Caco-2 (cell line): Measurements from ENCODE around the gene CD300LB. TPM values are rescaled to one million over a fixed set of nuclear protein-coding genes. Genes with fewer than 3 reads are reported as not detected.

ENCODE experiments used
- BruUV-seq: library from RNA; stranded (reverse); fragments of 400-500 nt; replicated peaks from 2 replicates; lab custom pipeline; 2021; lab: Mats Ljungman, UMichigan
- CTCF ChIA-PET: fragments of 300-600 bp; sonication (Branson Sonifier 250); formaldehyde crosslinking; loops from one replicate; lab custom pipeline; 2022; ENCODE audit warnings: antibody characterized with exemption; lab: Charles Lee
- POLR2A ChIA-PET: fragments of 300-600 bp; sonication (Branson Sonifier 250); formaldehyde crosslinking; loops from one replicate; lab custom pipeline; 2022; ENCODE audit warnings: antibody characterized with exemption; lab: Charles Lee
- DNase-seq, 2 experiments: peaks; one replicate each; pipeline versions ENCODE4 v3.0.0 to v3.0.0-alpha.2; 2020 to 2022
- H3K27me3 ChIP-seq: replicated peaks from 2 replicates; pipeline ENCODE4 v1.6.0; 2011; ENCODE audit warnings: low read length; ENCODE audit not compliant: control insufficient read depth, insufficient read depth
- H3K36me3 ChIP-seq: 2 replicates; pipeline ENCODE4 v1.5.1; 2011; ENCODE audit warnings: low read length; ENCODE audit not compliant: control insufficient read depth, insufficient read depth
- H3K4me1 ChIP-seq: fragments of 250-450 bp; sonication (Bioruptor Pico); 2 replicates; pipeline ENCODE4 v1.5.1; 2020; ENCODE audit warnings: mild to moderate bottlenecking
- H3K4me3 ChIP-seq: 2 replicates; pipeline ENCODE4 v1.5.1; 2011; ENCODE audit warnings: low read depth, mild to moderate bottlenecking, control low read depth, low read length
- H3K9me3 ChIP-seq: fragments of 250-450 bp; sonication (Bioruptor Pico); 2 replicates; pipeline ENCODE4 v1.5.1; 2020; ENCODE audit warnings: mild to moderate bottlenecking, moderate library complexity
- H3K27ac Mint-ChIP-seq: one replicate; pipeline ENCODE4 v1.8.0; 2022; ENCODE audit warnings: mixed read lengths; ENCODE audit not compliant: unreplicated experiment
- H3K27me3 Mint-ChIP-seq: one replicate; pipeline ENCODE4 v1.8.0; 2022; ENCODE audit warnings: mixed read lengths; ENCODE audit not compliant: insufficient read depth, unreplicated experiment
- H3K36me3 Mint-ChIP-seq: one replicate; pipeline ENCODE4 v1.8.0; 2022; ENCODE audit warnings: mild to moderate bottlenecking, mixed read lengths; ENCODE audit not compliant: insufficient read depth, unreplicated experiment
- H3K4me1 Mint-ChIP-seq: one replicate; pipeline ENCODE4 v1.8.0; 2022; ENCODE audit warnings: low read depth, mixed read lengths; ENCODE audit not compliant: unreplicated experiment
- H3K4me3 Mint-ChIP-seq: one replicate; pipeline ENCODE4 v1.8.0; 2022; ENCODE audit warnings: mild to moderate bottlenecking, moderate library complexity, mixed read lengths; ENCODE audit not compliant: unreplicated experiment
- H3K9me3 Mint-ChIP-seq: one replicate; pipeline ENCODE4 v1.8.0; 2022; ENCODE audit warnings: mixed read lengths; ENCODE audit not compliant: unreplicated experiment
- CTCF ChIP-seq, 2 experiments: fragments of 200-600 bp in 1 of 2; IDR thresholded peaks; 1 replicate in 1 of 2; 2 replicates in 1 of 2; pipeline versions ENCODE4 v1.5.1 to v1.8.0; 2011 to 2022; ENCODE audit warnings: antibody characterized with exemption in 1 of 2, control low read depth in 1 of 2, inconsistent platforms in 1 of 2, low read depth in 1 of 2, low read length in 1 of 2, mild to moderate bottlenecking in 1 of 2, moderate library complexity in 1 of 2; ENCODE audit not compliant: insufficient read depth in 1 of 2, severe bottlenecking in 1 of 2, unreplicated experiment in 1 of 2
- intact Hi-C: fragments of 100-400 bp; cut with micrococcal nuclease; formaldehyde crosslinking; loops from one replicate; pipeline ENCODE4 v1.10.0; 2022; ENCODE audit not compliant: unreplicated experiment
- total RNA-seq: library from RNA; stranded (reverse); gene quantifications from 2 replicates; pipeline ENCODE4 v1.2.3, GENCODE V29; 2022

The CD300LB gene
- total RNA-seq, 1 experiment from 2014 or later: not detected

- no TSS peak for BruUV-seq
- no peaks in the 10 kb centered on the region for H3K4me1 Mint-ChIP-seq
- H3K4me1 ChIP-seq: no peaks in the 10 kb centered on the region
- no peak overlapping the region for H3K27ac Mint-ChIP-seq
- TF ChIP-seq CTCF (IDR thresholded peaks at IDR 0.05; ENCODE audit: insufficient read depth in 1 of 2, low read depth in 1 of 2, low read length in 1 of 2, severe bottlenecking in 1 of 2, unreplicated experiment in 1 of 2): no peak
- no peaks in the 10 kb centered on the region for H3K9me3 Mint-ChIP-seq
- intact Hi-C loops: no loop called here
- H3K27me3 ChIP-seq: no peaks in the 10 kb centered on the region
- H3K9me3 ChIP-seq: no peaks in the 10 kb centered on the region
- CTCF ChIA-PET: no interaction called here
- peaks cover 24% of the 10 kb centered on the region for H3K27me3 Mint-ChIP-seq
- no peak overlapping the region for H3K4me3 Mint-ChIP-seq
- H3K4me3 ChIP-seq: no peak overlapping the region
- POLR2A ChIA-PET: no interaction called here
- no peaks in the 10 kb centered on the region for H3K36me3 ChIP-seq
- DNase-seq: no peak
- H3K36me3 Mint-ChIP-seq: peaks cover 4% of the 10 kb centered on the region
Observed at GRCh38 chr17:74554909-74555308, 23.6 kb upstream of the CD300LB start.

GRCh38 chr17:74552037-74552436 lies 20.8 kb upstream of the CD300LB start:
- Mint-ChIP-seq H3K4me3 (no peak overlapping the region), H3K27ac (no peak overlapping the region), H3K4me1 (no peaks in the 10 kb centered on the region), H3K9me3 (no peaks in the 10 kb centered on the region), H3K27me3 (peaks cover 25% of the 10 kb centered on the region), H3K36me3 (peaks cover 4% of the 10 kb centered on the region)
- DNase-seq: no peak
- POLR2A ChIA-PET: no interaction called here
- CTCF ChIA-PET: interaction anchor here (0.6 to 1.0 kb wide), 2 partner anchors 14 to 122 kb away, joined by 4 to 5 read pairs; no protein-coding TSS in a partner anchor
- BruUV-seq: no TSS peak
- TF ChIP-seq CTCF (IDR thresholded peaks at IDR 0.05; ENCODE audit: insufficient read depth in 1 of 2, low read depth in 1 of 2, low read length in 1 of 2, severe bottlenecking in 1 of 2, unreplicated experiment in 1 of 2): no peak
- intact Hi-C loops: no loop called here
- Histone ChIP-seq H3K4me1 (no peaks in the 10 kb centered on the region), H3K36me3 (no peaks in the 10 kb centered on the region), H3K27me3 (no peaks in the 10 kb centered on the region), H3K4me3 (no peak overlapping the region), H3K9me3 (no peaks in the 10 kb centered on the region)

- H3K4me3 ChIP-seq: no peak overlapping the region
- no peaks in the 10 kb centered on the region for H3K9me3 Mint-ChIP-seq
- intact Hi-C loops: no loop called here
- H3K4me1 Mint-ChIP-seq: no peaks in the 10 kb centered on the region
- H3K27me3 ChIP-seq: no peaks in the 10 kb centered on the region
- H3K27me3 Mint-ChIP-seq: peaks cover 22% of the 10 kb centered on the region
- ChIA-PET CTCF (no interaction called here), POLR2A (no interaction called here)
- no peak overlapping the region for H3K27ac Mint-ChIP-seq
- H3K36me3 ChIP-seq: no peaks in the 10 kb centered on the region
- H3K36me3 Mint-ChIP-seq: peaks cover 4% of the 10 kb centered on the region
- no peaks in the 10 kb centered on the region for H3K4me1 ChIP-seq
- BruUV-seq: no TSS peak
- TF ChIP-seq CTCF (IDR thresholded peaks at IDR 0.05; ENCODE audit: insufficient read depth in 1 of 2, low read depth in 1 of 2, low read length in 1 of 2, severe bottlenecking in 1 of 2, unreplicated experiment in 1 of 2): no peak
- no peak for DNase-seq
- no peaks in the 10 kb centered on the region for H3K9me3 ChIP-seq
- H3K4me3 Mint-ChIP-seq: no peak overlapping the region
Observed at GRCh38 chr17:74550602-74551001, 19.3 kb upstream of the CD300LB start.
